NB4 (cell line): Measurements from ENCODE around the gene NKX2-1.

Source experiments
- DNase-seq: peaks from one replicate; pipeline ENCODE4 v3.0.0; 2010; ENCODE audit warnings: low read depth
- H3K4me3 ChIP-seq: one replicate; pipeline ENCODE4 v1.5.1; 2011; ENCODE audit warnings: mild to moderate bottlenecking, low read depth, low read length, moderate library complexity
- MYC ChIP-seq: IDR thresholded peaks from 2 replicates; pipeline ENCODE4 v1.6.1; 2011; ENCODE audit warnings: low read depth, low read length
- POLR2A ChIP-seq: IDR thresholded peaks from 2 replicates; pipeline ENCODE4 v1.6.1; 2011; ENCODE audit warnings: mild to moderate bottlenecking; ENCODE audit not compliant: insufficient read length; ENCODE audit errors: extremely low read depth
- TF ChIP-seq, protein P1 (sequence below): IDR thresholded peaks from one replicate; pipeline ENCODE4 v1.5.1; 2012; ENCODE audit warnings: low read depth, low read length
- TF ChIP-seq, protein P2 (sequence below): IDR thresholded peaks from 2 replicates; pipeline ENCODE4 v1.6.1; 2011; ENCODE audit warnings: low read depth, low read length

NKX2-1 gene

DNA sequence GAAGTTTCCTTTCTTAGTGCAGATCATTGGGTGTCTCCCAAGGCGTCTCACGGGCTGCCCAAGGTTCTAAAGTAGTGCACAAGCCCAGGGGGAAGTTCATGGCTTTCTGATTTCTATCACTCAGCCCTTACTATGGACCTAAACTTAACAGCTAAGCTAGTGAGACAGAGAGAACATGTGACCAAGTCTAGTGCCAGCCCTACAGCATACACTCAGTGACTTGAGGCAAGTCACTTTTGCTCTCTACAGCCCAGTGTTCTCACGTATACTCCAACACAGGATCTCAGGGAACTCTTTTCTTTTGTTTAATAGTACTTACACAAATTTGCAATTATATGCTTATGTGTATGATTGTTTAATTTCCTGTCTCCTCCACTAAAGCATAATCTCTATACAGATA is 48.6 kb downstream of the NKX2-1 start:
- no peak for DNase-seq
- TF ChIP-seq, protein P1, sequence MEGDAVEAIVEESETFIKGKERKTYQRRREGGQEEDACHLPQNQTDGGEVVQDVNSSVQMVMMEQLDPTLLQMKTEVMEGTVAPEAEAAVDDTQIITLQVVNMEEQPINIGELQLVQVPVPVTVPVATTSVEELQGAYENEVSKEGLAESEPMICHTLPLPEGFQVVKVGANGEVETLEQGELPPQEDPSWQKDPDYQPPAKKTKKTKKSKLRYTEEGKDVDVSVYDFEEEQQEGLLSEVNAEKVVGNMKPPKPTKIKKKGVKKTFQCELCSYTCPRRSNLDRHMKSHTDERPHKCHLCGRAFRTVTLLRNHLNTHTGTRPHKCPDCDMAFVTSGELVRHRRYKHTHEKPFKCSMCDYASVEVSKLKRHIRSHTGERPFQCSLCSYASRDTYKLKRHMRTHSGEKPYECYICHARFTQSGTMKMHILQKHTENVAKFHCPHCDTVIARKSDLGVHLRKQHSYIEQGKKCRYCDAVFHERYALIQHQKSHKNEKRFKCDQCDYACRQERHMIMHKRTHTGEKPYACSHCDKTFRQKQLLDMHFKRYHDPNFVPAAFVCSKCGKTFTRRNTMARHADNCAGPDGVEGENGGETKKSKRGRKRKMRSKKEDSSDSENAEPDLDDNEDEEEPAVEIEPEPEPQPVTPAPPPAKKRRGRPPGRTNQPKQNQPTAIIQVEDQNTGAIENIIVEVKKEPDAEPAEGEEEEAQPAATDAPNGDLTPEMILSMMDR = no peak
- TF ChIP-seq MYC (no peak), POLR2A (no peak)
- TF ChIP-seq, protein P2, sequence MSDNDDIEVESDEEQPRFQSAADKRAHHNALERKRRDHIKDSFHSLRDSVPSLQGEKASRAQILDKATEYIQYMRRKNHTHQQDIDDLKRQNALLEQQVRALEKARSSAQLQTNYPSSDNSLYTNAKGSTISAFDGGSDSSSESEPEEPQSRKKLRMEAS = no peak
- H3K4me3 ChIP-seq = no peak overlapping the region

DNA sequence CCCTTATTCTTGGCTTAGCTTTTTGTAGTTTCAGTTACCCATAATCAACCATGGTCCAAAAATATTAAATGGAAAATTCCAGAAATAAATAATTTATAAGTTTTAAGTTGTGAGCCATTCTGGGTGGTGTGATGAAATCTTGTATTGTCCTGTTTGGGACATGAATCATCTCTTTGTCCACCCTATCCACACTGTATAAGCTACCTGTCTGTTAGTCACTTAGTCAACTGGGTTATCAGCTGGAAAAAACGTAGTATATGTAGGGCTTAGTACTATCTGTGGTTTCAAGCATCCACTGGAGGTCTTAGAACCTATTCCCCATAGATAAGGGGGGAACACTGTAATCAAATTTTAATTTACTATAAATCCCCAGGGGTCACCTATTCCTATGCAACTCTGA is 52.7 kb downstream of the NKX2-1 start:
- TF ChIP-seq, protein P1 = no peak
- TF ChIP-seq MYC (no peak), POLR2A (no peak)
- TF ChIP-seq, protein P2 = no peak
- no peak overlapping the region for H3K4me3 ChIP-seq
- no peak for DNase-seq
